HG02798 (cell line): Measurements from ENCODE around the gene GMPR.

ENCODE experiments used
- ATAC-seq: cut with Tn5 transposase; IDR thresholded peaks from one replicate; pipeline ENCODE4 v1.9.1; 2021; ENCODE audit warnings: mild to moderate bottlenecking; ENCODE audit not compliant: unreplicated experiment, poor library complexity

The GMPR gene

GRCh38 chr6:16292942-16293341, 54.6 kb downstream of the GMPR start:
- ATAC-seq, result no peak

GRCh38 chr6:16294371-16294770, 56.0 kb downstream of the GMPR start:
- no peak for ATAC-seq

- no peak for ATAC-seq
Measured at GRCh38 chr6:16295060-16295459, 56.7 kb downstream of the GMPR start.

- no peak for ATAC-seq
Measured at GRCh38 chr6:16295471-16295870, 57.1 kb downstream of the GMPR start.

- ATAC-seq, result no peak
Measured at GRCh38 chr6:16296061-16296670, 57.8 kb downstream of the GMPR start.

GRCh38 chr6:16299861-16300260, 61.5 kb downstream of the GMPR start:
- ATAC-seq, result no peak

GRCh38 chr6:16301511-16301910, 63.1 kb downstream of the GMPR start:
- ATAC-seq, result peak; percentile 63

- ATAC-seq, result no peak
Measured at GRCh38 chr6:16302721-16303552, 64.5 kb downstream of the GMPR start.

GRCh38 chr6:16305246-16305725, 66.9 kb downstream of the GMPR start:
- peak; percentile 87 for ATAC-seq

GRCh38 chr6:16305788-16306187, 67.4 kb downstream of the GMPR start:
- ATAC-seq, result peak; percentile 23

GRCh38 chr6:16306334-16306733, 67.9 kb downstream of the GMPR start:
- no peak for ATAC-seq

- ATAC-seq, result no peak
Measured at GRCh38 chr6:16311763-16312162, 73.4 kb downstream of the GMPR start.

GRCh38 chr6:16313732-16314131, 75.3 kb downstream of the GMPR start:
- ATAC-seq, result no peak

GRCh38 chr6:16314296-16314695, 75.9 kb downstream of the GMPR start:
- no peak for ATAC-seq

- ATAC-seq, result no peak
Measured at GRCh38 chr6:16316741-16317251, 78.4 kb downstream of the GMPR start.

GRCh38 chr6:16318538-16318937, 80.2 kb downstream of the GMPR start:
- no peak for ATAC-seq

GRCh38 chr6:16318953-16319720, 80.8 kb downstream of the GMPR start:
- no peak for ATAC-seq

- peak; percentile 56 for ATAC-seq
Measured at GRCh38 chr6:16319813-16320532, 81.6 kb downstream of the GMPR start.

- no peak for ATAC-seq
Measured at GRCh38 chr6:16320533-16321340, 82.3 kb downstream of the GMPR start.
